Epidermal melanocyte (primary cell): ENCODE data around the gene ORC1.

Experiments used
- DNase-seq: peaks from one replicate; pipeline ENCODE4 v3.0.0; 2011; ENCODE audit warnings: low spot score; ENCODE audit not compliant: insufficient read length

Gene ORC1

DNA sequence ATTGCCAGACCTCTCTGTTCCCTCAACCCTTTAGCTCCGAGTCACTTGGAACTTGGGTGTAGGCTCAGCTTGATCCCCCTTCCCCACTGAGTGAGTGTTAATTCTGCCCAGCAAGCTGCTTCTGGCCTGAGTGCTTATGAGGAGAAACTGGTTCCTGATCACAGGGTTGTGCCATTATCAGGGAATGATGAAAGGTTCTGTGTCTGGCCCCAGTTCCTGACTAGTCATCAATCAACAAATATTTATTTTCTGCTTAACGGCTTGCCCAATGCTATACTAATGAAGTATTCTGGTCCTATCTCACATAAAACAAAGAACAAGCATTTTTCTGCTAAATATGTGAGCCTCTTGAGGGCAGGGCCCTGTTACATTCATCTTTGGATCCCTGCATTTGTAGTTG is 59.0 kb downstream of the ORC1 start:
- DNase-seq, result no peak

GRCh38 chr1:52343979-52344378 is 60.2 kb downstream of the ORC1 start:
- no peak for DNase-seq

DNA sequence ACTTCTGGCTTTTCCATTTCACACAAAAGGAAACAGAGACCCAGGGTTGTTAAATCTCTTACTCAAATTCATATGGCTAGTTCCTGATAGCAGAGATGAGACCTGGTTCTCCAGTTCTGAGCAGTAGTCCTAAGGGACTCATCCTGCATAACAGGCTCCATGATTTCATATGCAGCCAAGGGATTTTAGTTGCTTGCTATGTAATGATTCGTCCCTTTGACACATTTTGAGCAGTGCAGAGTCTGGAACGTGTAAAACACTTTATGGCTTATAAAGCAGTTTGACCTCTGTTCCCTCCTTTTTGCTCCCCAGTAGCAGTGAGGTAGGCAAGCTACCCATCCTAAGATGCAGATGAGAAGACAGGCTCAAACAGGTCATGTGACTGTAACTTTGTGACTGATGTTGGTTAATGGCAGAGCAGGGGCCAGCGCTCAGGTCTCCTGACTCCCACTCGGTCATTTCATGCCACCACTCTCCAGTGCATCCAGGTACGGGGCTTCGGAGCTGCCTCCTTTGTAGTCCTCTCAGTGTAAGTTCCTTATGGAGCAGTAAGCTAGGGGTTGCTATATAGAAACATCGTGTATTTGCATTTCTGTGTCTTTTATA is 62.5 kb downstream of the ORC1 start:
- DNase-seq, result no peak

DNA sequence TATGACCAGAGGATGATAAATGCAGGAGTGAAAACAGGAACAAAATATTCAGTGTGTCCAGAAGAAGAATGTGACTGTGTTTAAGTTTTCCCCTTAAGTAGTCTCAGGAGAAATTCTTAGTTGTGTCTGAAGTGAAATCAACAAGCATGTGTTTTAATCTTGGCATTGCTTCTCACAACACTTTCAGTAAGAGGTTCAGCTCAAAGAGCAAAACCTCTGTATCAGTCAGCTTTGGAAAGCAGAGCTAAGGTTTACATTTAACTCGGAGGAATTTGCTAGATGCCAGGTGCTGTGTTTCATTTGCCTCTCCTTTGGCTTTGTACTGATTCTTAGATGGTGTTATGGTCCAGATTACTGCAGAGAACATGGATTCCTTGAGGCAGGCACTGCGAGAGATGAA is 66.8 kb downstream of the ORC1 start:
- DNase-seq, result no peak

DNA sequence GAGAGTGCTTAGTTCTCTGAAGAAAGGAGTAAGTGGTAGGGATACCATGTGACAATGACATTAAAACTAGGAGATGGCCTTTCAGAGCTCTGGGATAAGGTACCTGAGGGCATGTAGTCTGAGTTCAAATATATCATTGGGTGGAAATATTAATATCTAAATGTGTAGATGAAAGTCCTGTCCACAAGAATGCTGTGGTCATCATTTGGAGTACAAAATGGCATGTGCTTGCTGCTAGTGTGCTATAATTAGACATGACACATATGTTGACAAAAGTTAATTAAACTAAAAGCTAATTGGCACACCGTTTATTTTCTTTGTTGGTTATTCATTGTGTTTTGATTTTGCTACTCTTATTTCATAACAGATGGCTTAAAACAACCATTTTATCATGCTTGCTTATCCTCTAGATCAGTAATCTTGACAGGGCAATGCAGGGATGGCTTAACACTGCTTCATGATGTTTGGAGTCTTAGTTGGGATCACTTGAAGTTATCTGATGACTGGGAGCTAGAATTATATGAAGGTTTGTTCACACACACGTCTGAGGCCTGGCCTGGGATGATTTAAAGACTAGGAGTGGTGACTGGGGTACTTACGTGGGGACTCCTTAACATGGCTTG is 69.2 kb downstream of the ORC1 start:
- no peak for DNase-seq

- no peak for DNase-seq
These were observed 71.8 kb downstream of the ORC1 start for GRCh38 chr1:52332411-52332810.

- DNase-seq, result no peak
These were observed 75.6 kb downstream of the ORC1 start for GRCh38 chr1:52328615-52329014.

- DNase-seq, result no peak
These were observed 78.4 kb downstream of the ORC1 start for GRCh38 chr1:52325786-52326185.

GRCh38 chr1:52323731-52324130 is 80.5 kb downstream of the ORC1 start:
- DNase-seq, result no peak
